HEK293 (cell line): ENCODE results near the gene TESMIN.

Source experiments
- CTCF ChIA-PET: fragments of 350-600 bp; formaldehyde crosslinking; extraction: SDS; loops from one replicate; lab custom pipeline; 2021; ENCODE audit warnings: antibody characterized with exemption; lab: Yijun Ruan, JAX
- POLR2A ChIA-PET: fragments of 300-600 bp; formaldehyde crosslinking; extraction: SDS; loops from one replicate; lab custom pipeline; 2020; ENCODE audit warnings: antibody characterized with exemption, inconsistent platforms; lab: Yijun Ruan, JAX
- H3K27ac ChIP-seq: fragments of 200-500 bp; sonication (Bioruptor generic); 2 replicates; pipeline ENCODE4 v1.5.1; 2014; ENCODE audit warnings: low read depth, low read length, control low read depth, inconsistent platforms; ENCODE audit errors: extremely low read depth
- H3K36me3 ChIP-seq, 2 experiments: fragments of 200-500 bp in 1 of 2; sonication (Bioruptor generic) in 1 of 2; 1 replicate in 1 of 2; 2 replicates in 1 of 2; pipeline ENCODE4 v1.5.1; 2014 to 2017; ENCODE audit warnings: inconsistent platforms in 2 of 2, low read length in 2 of 2; ENCODE audit not compliant: control insufficient read depth in 2 of 2, insufficient read depth in 1 of 2
- H3K4me1 ChIP-seq: fragments of 200-500 bp; sonication (Bioruptor generic); 2 replicates; pipeline ENCODE4 v1.5.1; 2014; ENCODE audit warnings: mild to moderate bottlenecking, low read length, inconsistent platforms; ENCODE audit not compliant: control insufficient read depth, insufficient read depth
- H3K4me3 ChIP-seq: 2 replicates; pipeline ENCODE4 v1.5.1; 2011; ENCODE audit warnings: low read depth, mild to moderate bottlenecking, control low read depth, low read length, moderate library complexity
- H3K9me3 ChIP-seq: fragments of 200-500 bp; sonication (Bioruptor generic); 2 replicates; pipeline ENCODE4 v1.5.1; 2014; ENCODE audit warnings: low read depth, low read length, inconsistent platforms; ENCODE audit not compliant: control insufficient read depth, insufficient read depth
- PRDM1 ChIP-seq: fragments of 450-650 bp; formaldehyde crosslinking; IDR thresholded peaks from 2 replicates; pipeline ENCODE4; 2016; ENCODE audit warnings: missing biosample characterization, missing genetic modification characterization
- REPIN1 ChIP-seq: fragments of 450-650 bp; formaldehyde crosslinking; IDR thresholded peaks from 2 replicates; pipeline ENCODE4 v1.5.1; 2017; ENCODE audit warnings: missing biosample characterization, missing genetic modification characterization, low read depth
- TRIM28 ChIP-seq: IDR thresholded peaks from 2 replicates; pipeline ENCODE4 v1.6.1; 2011; ENCODE audit warnings: low read length, control low read depth, borderline replicate concordance
- ZBTB10 ChIP-seq: fragments of 450-650 bp; formaldehyde crosslinking; IDR thresholded peaks from 2 replicates; pipeline ENCODE4 v1.5.1; 2016; ENCODE audit warnings: missing biosample characterization, missing genetic modification characterization
- ZNF133 ChIP-seq: fragments of 450-650 bp; formaldehyde crosslinking; IDR thresholded peaks from 2 replicates; pipeline ENCODE4 v1.5.1; 2016; ENCODE audit warnings: missing biosample characterization, missing genetic modification characterization
- ZNF16 ChIP-seq: fragments of 450-650 bp; formaldehyde crosslinking; IDR thresholded peaks from 2 replicates; pipeline ENCODE4 v1.5.1; 2016; ENCODE audit warnings: low read depth, missing biosample characterization, missing genetic modification characterization
- ZNF175 ChIP-seq: fragments of 450-650 bp; formaldehyde crosslinking; IDR thresholded peaks from 2 replicates; pipeline ENCODE4 v1.5.1; 2016; ENCODE audit warnings: missing biosample characterization, missing genetic modification characterization
- ZNF311 ChIP-seq: fragments of 450-650 bp; formaldehyde crosslinking; IDR thresholded peaks from 2 replicates; pipeline ENCODE4 v1.5.1; 2017; ENCODE audit warnings: missing biosample characterization, missing genetic modification characterization, borderline replicate concordance
- ZNF341 ChIP-seq: fragments of 450-650 bp; formaldehyde crosslinking; IDR thresholded peaks from 2 replicates; pipeline ENCODE4; 2016; ENCODE audit warnings: low read depth, missing biosample characterization, missing genetic modification characterization
- ZNF426 ChIP-seq: fragments of 450-650 bp; formaldehyde crosslinking; IDR thresholded peaks from 2 replicates; pipeline ENCODE4 v1.5.1; 2017; ENCODE audit warnings: missing biosample characterization, missing genetic modification characterization, mild to moderate bottlenecking, inconsistent platforms, moderate library complexity
- ZNF555 ChIP-seq: fragments of 450-650 bp; formaldehyde crosslinking; conservative IDR thresholded peaks from 2 replicates; pipeline ENCODE4 v1.5.1; 2017; ENCODE audit warnings: missing biosample characterization, mild to moderate bottlenecking, missing genetic modification characterization, inconsistent platforms
- ZNF623 ChIP-seq: fragments of 450-650 bp; formaldehyde crosslinking; IDR thresholded peaks from 2 replicates; pipeline ENCODE4 v1.5.1; 2016; ENCODE audit warnings: missing biosample characterization, missing genetic modification characterization
- ZNF658 ChIP-seq: fragments of 450-650 bp; formaldehyde crosslinking; IDR thresholded peaks from 2 replicates; pipeline ENCODE4; 2016; ENCODE audit warnings: missing biosample characterization, missing genetic modification characterization
- ZNF785 ChIP-seq: fragments of 450-650 bp; formaldehyde crosslinking; IDR thresholded peaks from 2 replicates; pipeline ENCODE4 v1.5.1; 2016; ENCODE audit warnings: missing biosample characterization, missing genetic modification characterization
- ZSCAN23 ChIP-seq: fragments of 450-650 bp; formaldehyde crosslinking; IDR thresholded peaks from 2 replicates; pipeline ENCODE4 v1.5.1; 2016; ENCODE audit warnings: missing biosample characterization, missing genetic modification characterization
- TF ChIP-seq, protein P1 (sequence below): fragments of 450-650 bp; IDR thresholded peaks from 2 replicates; pipeline ENCODE4 v1.5.1; 2018; ENCODE audit warnings: missing biosample characterization, mild to moderate bottlenecking, missing genetic modification characterization

The TESMIN gene

DNA sequence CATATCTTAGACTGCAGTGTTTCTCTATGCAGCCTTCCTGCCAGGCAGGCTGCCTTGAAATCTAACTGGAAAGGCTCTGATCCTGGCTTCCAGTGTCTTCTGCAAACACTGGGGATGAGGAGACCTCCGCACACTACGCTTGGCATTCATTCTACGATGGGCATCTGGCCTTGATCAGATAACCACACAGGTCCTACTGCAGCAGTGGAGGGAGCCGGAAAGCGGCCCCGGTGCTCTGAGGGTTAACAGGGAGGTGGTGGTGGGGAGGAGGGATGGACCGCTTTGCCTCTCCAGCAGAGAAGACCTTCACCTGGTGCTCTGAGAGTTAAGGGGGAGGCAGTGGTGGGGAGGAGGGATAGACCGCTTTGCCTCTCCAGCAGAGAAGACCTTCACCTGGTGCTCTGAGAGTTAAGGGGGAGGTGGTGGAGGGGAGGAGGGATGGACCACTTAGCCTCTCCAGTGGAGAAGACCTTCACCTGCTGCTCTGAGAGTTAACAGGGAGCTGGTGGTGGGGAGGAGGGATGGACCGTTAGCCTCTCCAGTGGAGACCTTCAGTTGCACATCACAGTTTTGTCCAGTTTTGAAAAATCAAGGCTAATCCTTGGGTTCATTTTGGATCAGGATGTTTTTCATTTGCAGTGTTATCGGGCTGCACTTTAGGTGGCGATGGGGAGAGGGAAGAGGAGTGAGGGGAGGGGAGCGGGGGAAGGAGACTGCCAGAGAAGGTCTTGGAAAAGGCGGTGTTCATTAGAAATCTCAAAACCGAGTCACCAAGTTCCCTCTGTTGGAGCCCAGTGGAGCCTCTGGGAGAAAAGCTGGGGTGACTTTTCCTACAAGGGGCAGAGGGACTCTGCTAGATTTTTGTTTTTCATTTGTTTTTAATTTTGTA lies 61.3 kb downstream of the TESMIN start (continued):
- TF ChIP-seq ZNF133 (tag by site-specific recombination) (no peak), ZNF16 (tag by site-specific recombination) (no peak), ZNF175 (no peak), TRIM28 (no peak)

DNA sequence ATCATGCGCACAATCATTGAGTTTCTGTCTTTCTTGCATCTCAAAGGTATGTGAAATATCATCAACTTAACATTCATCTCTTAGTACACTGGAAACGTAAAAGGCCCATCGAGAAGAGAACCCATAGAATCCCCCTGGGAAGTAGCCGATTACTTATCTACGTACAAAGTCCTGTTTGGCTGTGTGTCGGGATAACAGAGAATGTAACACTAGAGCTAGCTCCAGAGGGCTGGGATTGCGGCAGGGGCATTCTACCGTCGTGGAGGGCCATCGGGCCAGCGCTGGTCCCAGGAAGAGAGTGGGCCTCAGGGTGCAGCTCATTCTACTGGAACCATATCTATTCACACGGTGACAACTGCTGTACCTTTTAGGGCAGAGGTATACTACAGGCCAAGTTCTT lies 62.4 kb downstream of the TESMIN start:
- Histone ChIP-seq H3K4me1 (no peaks in the 10 kb centered on the region; the same call in 1 of the 2 replicates), H3K27ac (no peak overlapping the region), H3K36me3 (no peaks in the 10 kb centered on the region), H3K4me3 (no peak overlapping the region), H3K9me3 (no peaks in the 10 kb centered on the region)
- TF ChIP-seq ZNF341 (tag by site-specific recombination) (no peak), ZNF555 (tag by site-specific recombination) (no peak), ZNF133 (tag by site-specific recombination) (no peak), ZNF426 (tag by site-specific recombination) (no peak), TRIM28 (no peak), ZNF623 (tag by site-specific recombination) (no peak), ZSCAN23 (tag by site-specific recombination) (no peak), ZNF785 (tag by site-specific recombination) (no peak), ZNF658 (no peak), ZNF311 (tag by site-specific recombination) (no peak), PRDM1 (tag by site-specific recombination) (no peak), REPIN1 (tag by site-specific recombination) (no peak)
- TF ChIP-seq, protein P1, sequence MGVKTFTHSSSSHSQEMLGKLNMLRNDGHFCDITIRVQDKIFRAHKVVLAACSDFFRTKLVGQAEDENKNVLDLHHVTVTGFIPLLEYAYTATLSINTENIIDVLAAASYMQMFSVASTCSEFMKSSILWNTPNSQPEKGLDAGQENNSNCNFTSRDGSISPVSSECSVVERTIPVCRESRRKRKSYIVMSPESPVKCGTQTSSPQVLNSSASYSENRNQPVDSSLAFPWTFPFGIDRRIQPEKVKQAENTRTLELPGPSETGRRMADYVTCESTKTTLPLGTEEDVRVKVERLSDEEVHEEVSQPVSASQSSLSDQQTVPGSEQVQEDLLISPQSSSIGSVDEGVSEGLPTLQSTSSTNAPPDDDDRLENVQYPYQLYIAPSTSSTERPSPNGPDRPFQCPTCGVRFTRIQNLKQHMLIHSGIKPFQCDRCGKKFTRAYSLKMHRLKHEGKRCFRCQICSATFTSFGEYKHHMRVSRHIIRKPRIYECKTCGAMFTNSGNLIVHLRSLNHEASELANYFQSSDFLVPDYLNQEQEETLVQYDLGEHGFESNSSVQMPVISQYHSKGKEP (tag by site-specific recombination) = no peak
- ChIA-PET CTCF (interaction anchor here (0.7 kb wide), 1 partner anchor 66 kb away, joined by 4 read pairs; no protein-coding TSS in a partner anchor), POLR2A (interaction anchor here (0.6 kb wide), 1 partner anchor 11 kb away, joined by 4 read pairs; no protein-coding TSS in a partner anchor)

DNA sequence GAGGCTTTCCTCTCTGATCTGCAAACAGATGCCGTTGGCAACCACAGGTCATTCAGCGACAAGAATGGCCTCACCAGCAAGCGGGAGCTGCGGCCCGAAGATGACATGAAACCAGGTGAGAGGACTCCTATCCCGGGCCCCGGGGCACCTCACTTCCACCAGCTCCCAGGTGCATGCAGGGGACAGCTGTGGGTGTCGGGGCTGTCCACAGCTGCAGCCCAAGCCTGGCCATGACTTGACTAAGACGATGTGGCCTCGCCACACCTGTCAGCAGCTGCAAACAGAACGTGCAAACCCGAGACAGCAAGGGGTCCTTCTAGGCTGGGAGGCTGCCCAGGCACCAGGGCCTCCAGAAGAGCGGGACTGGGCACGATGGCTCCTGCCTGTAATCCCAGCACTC lies 63.3 kb downstream of the TESMIN start:
- Histone ChIP-seq H3K4me1 (no peaks in the 10 kb centered on the region; the same call in 1 of the 2 replicates), H3K4me3 (no peak overlapping the region), H3K36me3 (no peaks in the 10 kb centered on the region), H3K27ac (no peak overlapping the region), H3K9me3 (no peaks in the 10 kb centered on the region)
- ChIA-PET CTCF (no interaction called here), POLR2A (interaction anchor here (0.6 kb wide), 2 partner anchors 11 to 152 kb away, joined by 4 to 7 read pairs; no protein-coding TSS in a partner anchor)
- TF ChIP-seq ZBTB10 (tag by site-specific recombination) = no peak
